Renal cortical epithelial cell (primary cell): ENCODE measurements around the gene ECHDC1. TPM values are rescaled to one million over a fixed set of nuclear protein-coding genes. Genes with fewer than 3 reads are reported as not detected.

Experiments used
- total RNA-seq: library from RNA; depleted of rRNA; stranded (reverse); fragments of >200 nt; gene quantifications from 2 replicates; pipeline ENCODE4 v1.2.3, GENCODE V29; 2014

The ECHDC1 gene
- total RNA-seq, 1 donor from 2014 or later, result 80.1 TPM

Other genes starting within 250 kb of the ECHDC1 start
- 0.17 and 0.55 TPM in 2 replicates for gene RSPO3, start 224.9 kb downstream of the ECHDC1 start, total RNA-seq
- gene RNF146, start 76.7 kb downstream of the ECHDC1 start, total RNA-seq, result 36.8 and 59.7 TPM in 2 replicates
- gene KIAA0408, start 115.8 kb upstream of the ECHDC1 start, total RNA-seq, result 1.0 and 4.4 TPM in 2 replicates
- gene C6orf58, start 233.6 kb upstream of the ECHDC1 start, total RNA-seq, result 0.25 and 1.0 TPM in 2 replicates